Measurements from ENCODE around the gene CACNA1F.

Gene CACNA1F

GRCh38 chrX:49269767-49270248, 36.7 kb upstream of the CACNA1F start, which contains the start of gene PPP1R3F:
PPP1R3F (plus strand) TSS chrX:49269793; CDS start chrX:49269870, 77 bp downstream.
- Histone ChIP-seq H2AFZ (ENCODE audit: low read length, unreplicated experiment) (peak within 1 kb of the TSS; percentile 86), H3K79me2 (ENCODE audit: control insufficient read depth, insufficient read depth, low read length, unreplicated experiment) (peaks cover 32% of the 10 kb centered on the region), H3K27ac (ENCODE audit: low read depth, low read length) (peak within 1 kb of the TSS; percentile 89), H3K4me1 (ENCODE audit: control insufficient read depth, insufficient read depth, low read length, unreplicated experiment) (peaks cover 16% of the 10 kb centered on the region), H3K4me3 (ENCODE audit: low read depth, low read length) (peak within 1 kb of the TSS; percentile 79), H3K27me3 (ENCODE audit: insufficient read depth, low read length) (no peaks in the 10 kb centered on the region), H3K36me3 (ENCODE audit: insufficient read depth, low read length) (no peaks in the 10 kb centered on the region)

GRCh38 chrX:49269010-49269766, 36.0 kb upstream of the CACNA1F start:
- Histone ChIP-seq H3K27me3 (ENCODE audit: insufficient read depth, low read length) (no peaks in the 10 kb centered on the region), H2AFZ (ENCODE audit: low read length, unreplicated experiment) (peak overlapping the region; percentile 86), H3K4me1 (ENCODE audit: control insufficient read depth, insufficient read depth, low read length, unreplicated experiment) (peaks cover 16% of the 10 kb centered on the region)

GRCh38 chrX:49268702-49269009, 35.5 kb upstream of the CACNA1F start:
- Histone ChIP-seq H3K27ac (ENCODE audit: low read depth, low read length) (peak overlapping the region; percentile 66), H3K27me3 (ENCODE audit: insufficient read depth, low read length) (no peaks in the 10 kb centered on the region), H2AFZ (ENCODE audit: low read length, unreplicated experiment) (peak overlapping the region; percentile 38), H3K36me3 (ENCODE audit: insufficient read depth, low read length) (no peaks in the 10 kb centered on the region), H3K4me3 (ENCODE audit: low read depth, low read length) (peak overlapping the region; percentile 79), H3K79me2 (ENCODE audit: control insufficient read depth, insufficient read depth, low read length, unreplicated experiment) (peaks cover 32% of the 10 kb centered on the region), H3K4me1 (ENCODE audit: control insufficient read depth, insufficient read depth, low read length, unreplicated experiment) (peaks cover 16% of the 10 kb centered on the region)

More at GRCh38 chrX:49269010-49269766, 36.0 kb upstream of the CACNA1F start:
- H3K79me2 ChIP-seq (ENCODE audit: control insufficient read depth, insufficient read depth, low read length, unreplicated experiment): peaks cover 32% of the 10 kb centered on the region
- no peaks in the 10 kb centered on the region for H3K36me3 ChIP-seq (ENCODE audit: insufficient read depth, low read length)
- H3K4me3 ChIP-seq (ENCODE audit: low read depth, low read length): peak overlapping the region; percentile 79
- peak overlapping the region; percentile 89 for H3K27ac ChIP-seq (ENCODE audit: low read depth, low read length)

- Histone ChIP-seq H3K27me3 (ENCODE audit: insufficient read depth, low read length) (no peaks in the 10 kb centered on the region), H2AFZ (ENCODE audit: low read length, unreplicated experiment) (no peak overlapping the region), H3K36me3 (ENCODE audit: insufficient read depth, low read length) (no peaks in the 10 kb centered on the region), H3K27ac (ENCODE audit: low read depth, low read length) (no peak overlapping the region), H3K4me3 (ENCODE audit: low read depth, low read length) (no peak overlapping the region), H3K79me2 (ENCODE audit: control insufficient read depth, insufficient read depth, low read length, unreplicated experiment) (peaks cover 19% of the 10 kb centered on the region), H3K4me1 (ENCODE audit: control insufficient read depth, insufficient read depth, low read length, unreplicated experiment) (peaks cover 16% of the 10 kb centered on the region)
Observed at GRCh38 chrX:49266523-49267445, 33.6 kb upstream of the CACNA1F start.

- H3K27ac ChIP-seq (ENCODE audit: low read depth, low read length): no peak within 1 kb of the TSS
- no peak within 1 kb of the TSS for H2AFZ ChIP-seq (ENCODE audit: low read length, unreplicated experiment)
- no peaks in the 10 kb centered on the region for H3K36me3 ChIP-seq (ENCODE audit: insufficient read depth, low read length)
- peaks cover 5% of the 10 kb centered on the region for H3K4me1 ChIP-seq (ENCODE audit: control insufficient read depth, insufficient read depth, low read length, unreplicated experiment)
- H3K4me3 ChIP-seq (ENCODE audit: low read depth, low read length): no peak within 1 kb of the TSS
- H3K79me2 ChIP-seq (ENCODE audit: control insufficient read depth, insufficient read depth, low read length, unreplicated experiment): no peaks in the 10 kb centered on the region
- no peaks in the 10 kb centered on the region for H3K27me3 ChIP-seq (ENCODE audit: insufficient read depth, low read length)
Observed at GRCh38 chrX:49264460-49264859, 31.3 kb upstream of the CACNA1F start, which contains the start of gene FOXP3. FOXP3 (minus strand) TSS chrX:49264710; CDS start chrX:49258505, 6,205 bp downstream.

GRCh38 chrX:49263631-49264030, 30.5 kb upstream of the CACNA1F start:
- no peaks in the 10 kb centered on the region for H3K27me3 ChIP-seq (ENCODE audit: insufficient read depth, low read length)
- H3K36me3 ChIP-seq (ENCODE audit: insufficient read depth, low read length): no peaks in the 10 kb centered on the region
- H2AFZ ChIP-seq (ENCODE audit: low read length, unreplicated experiment): no peak overlapping the region
- peaks cover 5% of the 10 kb centered on the region for H3K4me1 ChIP-seq (ENCODE audit: control insufficient read depth, insufficient read depth, low read length, unreplicated experiment)
- H3K79me2 ChIP-seq (ENCODE audit: control insufficient read depth, insufficient read depth, low read length, unreplicated experiment): no peaks in the 10 kb centered on the region
- no peak overlapping the region for H3K27ac ChIP-seq (ENCODE audit: low read depth, low read length)
- H3K4me3 ChIP-seq (ENCODE audit: low read depth, low read length): no peak overlapping the region

GRCh38 chrX:49262603-49263002, 29.5 kb upstream of the CACNA1F start:
- no peaks in the 10 kb centered on the region for H3K36me3 ChIP-seq (ENCODE audit: insufficient read depth, low read length)
- no peaks in the 10 kb centered on the region for H3K4me1 ChIP-seq (ENCODE audit: control insufficient read depth, insufficient read depth, low read length, unreplicated experiment)
- no peak overlapping the region for H2AFZ ChIP-seq (ENCODE audit: low read length, unreplicated experiment)
- no peaks in the 10 kb centered on the region for H3K27me3 ChIP-seq (ENCODE audit: insufficient read depth, low read length)
- H3K4me3 ChIP-seq (ENCODE audit: low read depth, low read length): no peak overlapping the region
- no peaks in the 10 kb centered on the region for H3K79me2 ChIP-seq (ENCODE audit: control insufficient read depth, insufficient read depth, low read length, unreplicated experiment)
- H3K27ac ChIP-seq (ENCODE audit: low read depth, low read length): no peak overlapping the region

GRCh38 chrX:49260221-49260985, 27.3 kb upstream of the CACNA1F start:
- no peaks in the 10 kb centered on the region for H3K79me2 ChIP-seq (ENCODE audit: control insufficient read depth, insufficient read depth, low read length, unreplicated experiment)
- H3K4me1 ChIP-seq (ENCODE audit: control insufficient read depth, insufficient read depth, low read length, unreplicated experiment): no peaks in the 10 kb centered on the region
- no peak overlapping the region for H3K4me3 ChIP-seq (ENCODE audit: low read depth, low read length)
- no peaks in the 10 kb centered on the region for H3K36me3 ChIP-seq (ENCODE audit: insufficient read depth, low read length)
- no peak overlapping the region for H3K27ac ChIP-seq (ENCODE audit: low read depth, low read length)
- H2AFZ ChIP-seq (ENCODE audit: low read length, unreplicated experiment): no peak overlapping the region
- no peaks in the 10 kb centered on the region for H3K27me3 ChIP-seq (ENCODE audit: insufficient read depth, low read length)

GRCh38 chrX:49258749-49259124, 25.6 kb upstream of the CACNA1F start:
- H3K27ac ChIP-seq (ENCODE audit: low read depth, low read length): no peak overlapping the region
- H3K27me3 ChIP-seq (ENCODE audit: insufficient read depth, low read length): no peaks in the 10 kb centered on the region
- H3K4me3 ChIP-seq (ENCODE audit: low read depth, low read length): no peak overlapping the region
- H3K79me2 ChIP-seq (ENCODE audit: control insufficient read depth, insufficient read depth, low read length, unreplicated experiment): no peaks in the 10 kb centered on the region
- no peak overlapping the region for H2AFZ ChIP-seq (ENCODE audit: low read length, unreplicated experiment)
- no peaks in the 10 kb centered on the region for H3K36me3 ChIP-seq (ENCODE audit: insufficient read depth, low read length)
- no peaks in the 10 kb centered on the region for H3K4me1 ChIP-seq (ENCODE audit: control insufficient read depth, insufficient read depth, low read length, unreplicated experiment)
